GM19099 (cell line): Measurements from ENCODE around the gene CYTL1.

Experiments
- POLR2A ChIP-seq: IDR thresholded peaks from 3 replicates; pipeline ENCODE4 v1.6.1; 2011; ENCODE audit warnings: low read depth; ENCODE audit not compliant: insufficient read length; ENCODE audit errors: extremely low read depth

CYTL1 gene

DNA sequence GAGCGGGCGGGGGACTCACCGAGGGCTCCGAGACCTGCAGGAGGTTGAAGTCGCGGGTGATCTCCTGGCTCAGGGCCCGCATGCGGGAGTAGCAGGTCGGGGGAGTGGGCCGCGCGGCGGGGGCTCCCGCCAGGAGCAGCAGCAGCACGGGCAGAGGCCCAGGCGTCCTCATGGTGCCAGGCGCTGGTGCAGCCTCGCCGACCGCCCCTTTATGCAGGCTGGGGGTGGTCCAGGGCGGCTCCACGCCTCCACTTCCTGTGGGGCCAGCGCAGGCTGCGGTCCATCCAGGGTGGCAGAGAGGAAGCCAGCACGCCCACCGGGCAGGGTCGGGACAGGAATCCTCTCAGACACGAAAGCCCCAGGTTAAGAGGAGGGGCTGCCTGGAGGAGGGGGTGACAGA lies at the start of gene CYTL1:
Gene CYTL1, minus strand, starts transcription at position 185 of the 400 bp plus-strand sequence. Its CDS starts 13 bp downstream, at position 172.
- no peak for TF ChIP-seq POLR2A

DNA sequence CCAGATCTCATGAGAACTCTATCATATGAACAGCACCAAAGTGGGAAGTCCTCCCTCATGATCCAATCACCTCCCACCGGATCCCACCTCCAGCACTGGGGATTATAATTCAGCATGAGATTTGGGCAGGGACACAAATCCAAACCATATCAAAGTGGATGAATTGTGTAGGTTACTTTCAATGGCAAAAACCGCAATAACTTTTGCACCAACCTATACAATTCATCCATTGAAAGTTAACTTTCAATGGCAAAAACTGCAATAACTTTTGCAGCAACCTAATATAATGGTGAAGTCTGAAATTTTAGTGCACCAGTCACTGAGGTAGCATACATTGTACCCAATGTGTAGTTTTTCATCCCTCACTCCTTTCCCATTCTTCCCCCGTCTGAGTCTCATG lies 48.6 kb upstream of the CYTL1 start:
- no peak for TF ChIP-seq POLR2A

DNA sequence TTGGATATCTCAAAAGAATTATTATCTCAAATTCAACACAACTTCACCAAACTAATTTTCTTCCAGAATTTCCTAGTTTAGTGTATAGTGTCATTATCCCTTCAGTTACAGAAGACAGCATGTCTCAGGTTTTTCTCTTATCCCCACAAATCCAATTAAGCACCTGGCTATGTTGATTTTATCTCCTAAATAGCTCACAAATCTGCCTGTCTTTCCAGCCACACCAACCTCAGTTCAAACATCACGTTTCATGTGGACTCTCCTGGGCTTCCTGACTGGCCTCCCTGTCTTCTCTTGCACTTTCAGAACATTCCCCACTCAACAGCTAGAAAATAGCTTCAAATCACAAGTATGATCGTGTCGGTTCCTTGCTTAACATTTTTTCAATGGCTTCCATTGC lies 46.8 kb upstream of the CYTL1 start:
- no peak for TF ChIP-seq POLR2A

- TF ChIP-seq POLR2A, result no peak
Measured at GRCh38 chr4:5055411-5055810, 36.2 kb upstream of the CYTL1 start.

- no peak for TF ChIP-seq POLR2A
Measured at GRCh38 chr4:5054532-5054931, 35.3 kb upstream of the CYTL1 start.

GRCh38 chr4:5052726-5053425 lies 33.6 kb upstream of the CYTL1 start:
- no peak for TF ChIP-seq POLR2A

- TF ChIP-seq POLR2A, result no peak
Measured at GRCh38 chr4:5052204-5052702, 33.0 kb upstream of the CYTL1 start.

- no peak for TF ChIP-seq POLR2A
Measured at GRCh38 chr4:5051278-5052203, 32.3 kb upstream of the CYTL1 start, which contains the start of gene STK32B. Gene STK32B (plus strand): TSS chr4:5051480.

DNA sequence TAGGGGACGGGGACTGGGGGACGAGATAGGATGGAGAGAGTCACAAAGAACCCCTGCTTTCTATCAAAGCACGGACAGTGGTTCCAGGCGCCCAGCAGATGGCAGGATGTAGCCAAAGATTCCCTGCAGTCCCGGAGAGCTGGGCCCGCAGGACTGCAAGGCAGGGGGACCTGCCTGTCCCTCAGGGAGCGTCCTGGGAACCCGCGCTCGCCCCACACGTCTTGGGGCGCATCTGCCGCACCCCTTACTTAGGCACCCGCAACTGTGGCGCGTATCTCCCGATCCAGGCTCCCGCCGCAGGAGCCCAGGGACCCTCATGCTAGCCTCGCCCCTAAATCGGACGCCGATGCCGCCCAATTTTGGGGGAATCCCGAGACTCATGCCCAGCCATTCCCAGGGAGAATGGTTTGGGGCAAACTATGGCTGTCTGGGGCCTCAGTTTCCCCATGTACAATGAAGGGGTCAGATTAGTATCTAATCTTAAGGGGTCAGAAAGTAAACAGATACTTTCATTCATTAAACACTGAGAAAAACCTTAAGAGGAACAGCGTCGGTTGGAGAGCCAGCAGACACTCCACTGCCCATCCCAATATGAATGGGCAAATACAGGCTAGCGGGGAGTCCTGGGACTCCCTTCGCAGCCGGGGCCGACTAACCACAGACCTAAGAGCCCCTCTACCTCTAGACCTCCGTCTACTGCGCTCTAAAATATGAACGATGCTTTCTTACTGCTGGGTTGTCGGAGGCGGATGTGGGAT lies 31.4 kb upstream of the CYTL1 start:
- no peak for TF ChIP-seq POLR2A

- no peak for TF ChIP-seq POLR2A
Measured at GRCh38 chr4:5048721-5049120, 29.5 kb upstream of the CYTL1 start.

- no peak for TF ChIP-seq POLR2A
Measured at GRCh38 chr4:5045097-5045496, 25.8 kb upstream of the CYTL1 start.

- TF ChIP-seq POLR2A, result no peak
Measured at GRCh38 chr4:5044341-5044740, 25.1 kb upstream of the CYTL1 start.

GRCh38 chr4:5043579-5043978 lies 24.3 kb upstream of the CYTL1 start:
- TF ChIP-seq POLR2A, result no peak

- TF ChIP-seq POLR2A, result no peak
Measured at GRCh38 chr4:5041699-5042098, 22.4 kb upstream of the CYTL1 start.
